Neural crest cell (in vitro differentiated cells): ENCODE measurements around the gene SPA17. TPM values are rescaled to one million over a fixed set of nuclear protein-coding genes. Genes with fewer than 3 reads are reported as not detected.

Experiments used
- DNase-seq: peaks from one replicate; pipeline ENCODE4 v3.0.0; 2021; ENCODE audit warnings: low read depth, mixed read lengths, low spot score
- H3K27ac Mint-ChIP-seq: one replicate; pipeline ENCODE4 v1.8.0; 2021; ENCODE audit warnings: mild to moderate bottlenecking, mixed read lengths; ENCODE audit not compliant: unreplicated experiment
- H3K27me3 Mint-ChIP-seq: 2 replicates; pipeline ENCODE4 v1.8.0; 2021; ENCODE audit warnings: low read depth, mild to moderate bottlenecking, mixed read lengths
- H3K36me3 Mint-ChIP-seq: 2 replicates; pipeline ENCODE4 v1.8.0; 2021; ENCODE audit warnings: low read depth, mild to moderate bottlenecking, mixed read lengths
- H3K4me1 Mint-ChIP-seq: 2 replicates; pipeline ENCODE4 v1.8.0; 2021; ENCODE audit warnings: mixed read lengths
- H3K4me3 Mint-ChIP-seq: one replicate; pipeline ENCODE4 v1.8.0; 2021; ENCODE audit warnings: mild to moderate bottlenecking, mixed read lengths
- H3K9me3 Mint-ChIP-seq: 2 replicates; pipeline ENCODE4 v1.8.0; 2021; ENCODE audit warnings: mixed read lengths
- total RNA-seq: library from RNA; stranded (reverse); gene quantifications from 2 replicates; pipeline ENCODE4 v1.2.1, GENCODE V29; 2021
- TF ChIP-seq, protein P1 (sequence below): fragments of 200-600 bp; sonication (generic); conservative IDR thresholded peaks from 2 replicates; pipeline ENCODE4 v1.5.0; 2021; ENCODE audit warnings: antibody characterized with exemption, mild to moderate bottlenecking

The SPA17 gene
- total RNA-seq, 1 donor from 2014 or later = 18.2 TPM

DNA sequence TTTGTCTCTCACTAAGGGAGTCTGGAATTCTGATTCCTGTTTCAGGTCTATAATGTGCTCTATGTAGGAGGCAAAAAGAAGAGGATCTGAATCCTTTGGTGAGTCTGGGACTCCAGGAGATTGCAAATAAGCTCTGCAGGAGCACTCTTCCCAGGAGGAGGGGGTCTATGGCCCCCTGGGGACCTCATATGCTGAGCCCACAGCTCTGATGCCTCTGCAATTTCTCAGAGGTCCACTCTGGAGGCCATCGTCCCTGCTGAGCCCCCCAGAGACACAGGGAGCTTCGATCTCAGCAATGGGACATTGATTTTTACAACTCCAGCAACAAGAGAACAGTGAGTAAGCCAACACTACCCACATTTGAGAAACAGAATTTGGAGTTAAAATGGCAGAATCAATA lies 45.8 kb downstream of the SPA17 start:
- H3K27ac Mint-ChIP-seq = no peak overlapping the region
- H3K4me3 Mint-ChIP-seq = peak overlapping the region; percentile 58
- no peaks in the 10 kb centered on the region for H3K36me3 Mint-ChIP-seq
- DNase-seq = no peak
- TF ChIP-seq, protein P1, sequence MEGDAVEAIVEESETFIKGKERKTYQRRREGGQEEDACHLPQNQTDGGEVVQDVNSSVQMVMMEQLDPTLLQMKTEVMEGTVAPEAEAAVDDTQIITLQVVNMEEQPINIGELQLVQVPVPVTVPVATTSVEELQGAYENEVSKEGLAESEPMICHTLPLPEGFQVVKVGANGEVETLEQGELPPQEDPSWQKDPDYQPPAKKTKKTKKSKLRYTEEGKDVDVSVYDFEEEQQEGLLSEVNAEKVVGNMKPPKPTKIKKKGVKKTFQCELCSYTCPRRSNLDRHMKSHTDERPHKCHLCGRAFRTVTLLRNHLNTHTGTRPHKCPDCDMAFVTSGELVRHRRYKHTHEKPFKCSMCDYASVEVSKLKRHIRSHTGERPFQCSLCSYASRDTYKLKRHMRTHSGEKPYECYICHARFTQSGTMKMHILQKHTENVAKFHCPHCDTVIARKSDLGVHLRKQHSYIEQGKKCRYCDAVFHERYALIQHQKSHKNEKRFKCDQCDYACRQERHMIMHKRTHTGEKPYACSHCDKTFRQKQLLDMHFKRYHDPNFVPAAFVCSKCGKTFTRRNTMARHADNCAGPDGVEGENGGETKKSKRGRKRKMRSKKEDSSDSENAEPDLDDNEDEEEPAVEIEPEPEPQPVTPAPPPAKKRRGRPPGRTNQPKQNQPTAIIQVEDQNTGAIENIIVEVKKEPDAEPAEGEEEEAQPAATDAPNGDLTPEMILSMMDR = no peak
- H3K9me3 Mint-ChIP-seq = no peaks in the 10 kb centered on the region
- peaks cover 33% of the 10 kb centered on the region for H3K4me1 Mint-ChIP-seq
- H3K27me3 Mint-ChIP-seq = peaks cover 78% of the 10 kb centered on the region

DNA sequence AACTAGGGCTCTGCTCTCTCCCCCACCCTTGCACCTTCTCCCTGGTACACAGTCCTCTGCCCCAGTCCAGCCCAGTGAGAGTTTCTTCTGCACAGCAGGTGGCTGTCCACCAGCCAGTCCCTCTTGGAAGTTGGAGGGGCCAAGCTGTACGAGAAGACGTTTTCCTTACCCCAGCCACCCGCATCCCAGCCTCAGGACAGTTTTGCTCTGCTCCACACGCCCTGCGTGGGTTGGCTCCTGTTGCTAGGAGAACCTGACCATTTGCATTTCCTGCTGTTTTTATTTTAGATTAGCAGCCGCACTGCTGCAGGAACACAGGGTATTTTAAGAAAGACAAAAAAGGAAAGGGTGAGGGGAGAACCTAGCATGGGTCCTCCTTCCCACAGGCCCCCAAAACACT lies 48.5 kb downstream of the SPA17 start:
- TF ChIP-seq, protein P1 = no peak
- DNase-seq = no peak
- H3K27ac Mint-ChIP-seq = no peak overlapping the region

DNA sequence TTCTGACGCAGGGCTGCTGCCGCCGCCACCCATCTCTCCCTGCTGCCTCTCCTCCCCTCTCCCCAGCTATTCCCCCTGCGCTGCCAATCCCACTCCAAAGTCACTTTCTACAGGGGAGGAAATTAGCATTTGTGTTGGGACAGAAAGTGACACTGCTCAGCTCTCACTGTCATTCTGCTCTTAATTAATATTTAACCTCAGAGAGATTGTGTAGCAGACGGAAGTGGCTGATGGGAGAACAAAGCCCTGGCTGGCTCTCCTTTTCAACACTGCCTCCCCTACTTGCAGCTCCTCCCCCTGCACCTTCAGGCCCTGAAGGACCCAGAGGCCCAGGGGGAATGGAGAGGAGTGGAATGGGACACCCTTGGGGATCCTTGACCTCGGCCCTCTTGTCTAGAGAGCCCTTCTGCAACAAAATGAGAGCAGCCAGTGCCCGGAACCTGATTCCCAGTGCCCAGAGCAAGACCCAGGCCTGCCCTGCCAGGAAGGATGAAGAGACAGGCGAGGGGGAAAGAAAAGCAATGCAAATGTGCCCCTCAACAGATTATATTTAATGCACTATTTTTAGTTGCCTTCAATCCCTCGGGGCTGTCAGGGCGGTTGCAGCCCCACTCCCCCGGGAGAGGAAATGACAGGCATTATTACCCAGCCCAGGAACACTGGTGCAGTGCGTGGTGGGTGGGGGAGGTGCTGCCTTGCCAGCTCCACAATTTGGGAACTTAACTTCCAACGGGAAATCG lies 51.4 kb downstream of the SPA17 start:
- H3K4me3 Mint-ChIP-seq = peak overlapping the region; percentile 51
- peaks cover 29% of the 10 kb centered on the region for H3K27me3 Mint-ChIP-seq
- H3K9me3 Mint-ChIP-seq = no peaks in the 10 kb centered on the region
- TF ChIP-seq, protein P1 = no peak
- DNase-seq = no peak
- H3K4me1 Mint-ChIP-seq = peaks cover 41% of the 10 kb centered on the region
- peak overlapping the region; percentile 57 for H3K27ac Mint-ChIP-seq
- no peaks in the 10 kb centered on the region for H3K36me3 Mint-ChIP-seq

More for the DNA sequence above, 48.5 kb downstream of the SPA17 start:
- H3K9me3 Mint-ChIP-seq = no peaks in the 10 kb centered on the region
- H3K36me3 Mint-ChIP-seq = no peaks in the 10 kb centered on the region
- H3K4me3 Mint-ChIP-seq = no peak overlapping the region
- H3K4me1 Mint-ChIP-seq = peaks cover 49% of the 10 kb centered on the region
- H3K27me3 Mint-ChIP-seq = peaks cover 58% of the 10 kb centered on the region

DNA sequence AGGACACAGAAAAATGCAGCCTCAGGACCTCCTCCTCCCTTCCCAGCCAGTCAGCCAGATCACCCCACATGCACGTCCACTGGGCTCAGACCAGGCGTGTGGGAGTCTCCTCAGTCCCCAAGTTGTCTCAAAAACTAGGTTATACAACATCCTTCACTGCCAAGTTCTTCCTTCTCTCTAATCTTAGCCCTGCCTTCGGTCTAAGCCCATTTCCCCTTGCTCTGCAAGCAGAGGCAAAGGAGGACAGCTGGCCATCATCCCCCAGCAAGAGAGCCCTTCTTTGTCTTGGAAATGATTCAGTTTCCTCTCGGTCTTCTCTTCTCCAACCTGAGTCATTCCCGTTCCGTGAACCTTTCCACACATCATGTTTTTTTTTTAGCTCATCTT lies 52.0 kb downstream of the SPA17 start:
- TF ChIP-seq, protein P1 = no peak
- DNase-seq = no peak
- Mint-ChIP-seq H3K4me3 (peak overlapping the region; percentile 14), H3K27me3 (peaks cover 23% of the 10 kb centered on the region), H3K36me3 (no peaks in the 10 kb centered on the region), H3K27ac (no peak overlapping the region), H3K9me3 (no peaks in the 10 kb centered on the region), H3K4me1 (peaks cover 41% of the 10 kb centered on the region)

DNA sequence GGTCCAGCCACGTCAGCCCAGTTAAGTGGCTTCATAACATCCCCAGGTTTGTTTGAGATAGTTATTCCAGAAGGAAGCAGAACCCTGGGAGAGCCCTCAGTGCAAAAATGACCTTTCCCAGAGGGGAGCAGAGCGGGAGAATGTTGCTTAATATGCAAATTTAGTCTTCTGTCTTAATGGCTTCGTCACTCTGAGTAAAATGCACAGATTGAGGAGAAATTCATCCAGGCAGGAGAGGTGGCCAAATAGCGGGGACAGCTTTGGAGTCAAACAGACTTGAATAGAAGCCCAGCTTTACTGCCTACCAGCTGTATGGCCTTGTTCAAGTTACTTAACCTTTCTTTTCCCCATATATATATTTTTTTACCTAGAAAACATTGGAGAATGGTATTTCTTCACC lies 53.8 kb downstream of the SPA17 start:
- Mint-ChIP-seq H3K36me3 (no peaks in the 10 kb centered on the region), H3K27me3 (peaks cover 7% of the 10 kb centered on the region), H3K27ac (no peak overlapping the region), H3K4me3 (no peak overlapping the region), H3K4me1 (peaks cover 30% of the 10 kb centered on the region), H3K9me3 (no peaks in the 10 kb centered on the region)
- TF ChIP-seq, protein P1 = no peak
- DNase-seq = no peak
